Measurements from ENCODE around the gene KLHL14. TPM values are rescaled to one million over a fixed set of nuclear protein-coding genes. Genes with fewer than 3 reads are reported as not detected.

The KLHL14 gene, protein sequence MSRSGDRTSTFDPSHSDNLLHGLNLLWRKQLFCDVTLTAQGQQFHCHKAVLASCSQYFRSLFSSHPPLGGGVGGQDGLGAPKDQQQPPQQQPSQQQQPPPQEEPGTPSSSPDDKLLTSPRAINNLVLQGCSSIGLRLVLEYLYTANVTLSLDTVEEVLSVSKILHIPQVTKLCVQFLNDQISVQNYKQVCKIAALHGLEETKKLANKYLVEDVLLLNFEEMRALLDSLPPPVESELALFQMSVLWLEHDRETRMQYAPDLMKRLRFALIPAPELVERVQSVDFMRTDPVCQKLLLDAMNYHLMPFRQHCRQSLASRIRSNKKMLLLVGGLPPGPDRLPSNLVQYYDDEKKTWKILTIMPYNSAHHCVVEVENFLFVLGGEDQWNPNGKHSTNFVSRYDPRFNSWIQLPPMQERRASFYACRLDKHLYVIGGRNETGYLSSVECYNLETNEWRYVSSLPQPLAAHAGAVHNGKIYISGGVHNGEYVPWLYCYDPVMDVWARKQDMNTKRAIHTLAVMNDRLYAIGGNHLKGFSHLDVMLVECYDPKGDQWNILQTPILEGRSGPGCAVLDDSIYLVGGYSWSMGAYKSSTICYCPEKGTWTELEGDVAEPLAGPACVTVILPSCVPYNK
- total RNA-seq (2021; fragmentation: NEBNext Ultra II Directional; extraction: Animal tissue kit (Norgen Biotek cat#: 25700)), result not detected
- long read RNA-seq, result 0 reads

DNA sequence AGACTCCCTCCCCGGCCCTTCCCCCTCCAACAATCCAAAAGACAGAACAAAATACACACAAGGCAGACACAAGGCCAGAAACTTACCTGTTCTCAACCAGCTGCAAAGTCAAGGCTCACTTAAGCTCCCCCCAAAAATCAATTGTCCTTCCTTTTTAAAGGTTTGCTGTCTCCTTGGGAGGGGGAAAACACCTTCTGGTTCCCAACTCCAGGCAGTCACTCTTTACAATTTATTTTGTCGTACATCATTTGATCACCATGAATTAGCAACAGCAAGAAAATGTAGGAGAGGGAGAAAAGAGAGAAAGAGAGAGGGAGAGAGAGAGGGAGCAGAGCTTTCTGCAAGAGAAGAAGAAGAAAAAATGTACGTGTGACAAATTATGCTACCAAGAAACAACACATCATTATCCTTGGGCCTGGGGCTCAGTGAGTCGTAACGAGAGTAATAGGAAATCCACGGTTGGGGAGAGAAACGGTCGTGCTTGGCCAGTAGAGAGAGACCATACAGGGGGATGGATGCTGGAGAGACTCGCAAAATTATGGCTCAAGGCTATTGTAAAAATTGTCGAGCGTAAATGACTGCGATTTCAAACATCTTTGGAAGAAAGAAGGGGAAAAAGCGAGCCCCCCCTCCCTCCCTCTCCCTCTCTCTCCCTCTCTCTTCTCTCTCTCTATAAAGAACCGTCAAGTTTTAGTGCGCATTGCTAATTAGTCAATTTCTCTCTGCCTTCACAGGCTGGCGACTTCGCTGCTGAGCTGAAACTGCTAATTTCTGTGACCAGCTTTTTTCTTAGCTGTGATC is at the start of gene KLHL14:
KLHL14 (minus strand) TSS at position 443 of the 801 bp plus-strand sequence. CDS start 2,432 bp downstream, outside the sequence.
- TF ChIP-seq, protein P1, sequence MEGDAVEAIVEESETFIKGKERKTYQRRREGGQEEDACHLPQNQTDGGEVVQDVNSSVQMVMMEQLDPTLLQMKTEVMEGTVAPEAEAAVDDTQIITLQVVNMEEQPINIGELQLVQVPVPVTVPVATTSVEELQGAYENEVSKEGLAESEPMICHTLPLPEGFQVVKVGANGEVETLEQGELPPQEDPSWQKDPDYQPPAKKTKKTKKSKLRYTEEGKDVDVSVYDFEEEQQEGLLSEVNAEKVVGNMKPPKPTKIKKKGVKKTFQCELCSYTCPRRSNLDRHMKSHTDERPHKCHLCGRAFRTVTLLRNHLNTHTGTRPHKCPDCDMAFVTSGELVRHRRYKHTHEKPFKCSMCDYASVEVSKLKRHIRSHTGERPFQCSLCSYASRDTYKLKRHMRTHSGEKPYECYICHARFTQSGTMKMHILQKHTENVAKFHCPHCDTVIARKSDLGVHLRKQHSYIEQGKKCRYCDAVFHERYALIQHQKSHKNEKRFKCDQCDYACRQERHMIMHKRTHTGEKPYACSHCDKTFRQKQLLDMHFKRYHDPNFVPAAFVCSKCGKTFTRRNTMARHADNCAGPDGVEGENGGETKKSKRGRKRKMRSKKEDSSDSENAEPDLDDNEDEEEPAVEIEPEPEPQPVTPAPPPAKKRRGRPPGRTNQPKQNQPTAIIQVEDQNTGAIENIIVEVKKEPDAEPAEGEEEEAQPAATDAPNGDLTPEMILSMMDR (IDR thresholded peaks at IDR 0.05), result no peak
- no peak for DNase-seq
- H3K27me3 Mint-ChIP-seq (ENCODE audit: insufficient read depth), result peaks cover 4% of the 10 kb centered on the region
- no peaks in the 10 kb centered on the region for H3K4me1 Mint-ChIP-seq (ENCODE audit: low read depth)
- no peaks in the 10 kb centered on the region for H3K36me3 Mint-ChIP-seq (ENCODE audit: low read depth)
- H3K4me3 Mint-ChIP-seq, result no peak within 1 kb of the TSS
- peaks cover 19% of the 10 kb centered on the region for H3K9me3 Mint-ChIP-seq
- no peak within 1 kb of the TSS for H3K27ac Mint-ChIP-seq

DNA sequence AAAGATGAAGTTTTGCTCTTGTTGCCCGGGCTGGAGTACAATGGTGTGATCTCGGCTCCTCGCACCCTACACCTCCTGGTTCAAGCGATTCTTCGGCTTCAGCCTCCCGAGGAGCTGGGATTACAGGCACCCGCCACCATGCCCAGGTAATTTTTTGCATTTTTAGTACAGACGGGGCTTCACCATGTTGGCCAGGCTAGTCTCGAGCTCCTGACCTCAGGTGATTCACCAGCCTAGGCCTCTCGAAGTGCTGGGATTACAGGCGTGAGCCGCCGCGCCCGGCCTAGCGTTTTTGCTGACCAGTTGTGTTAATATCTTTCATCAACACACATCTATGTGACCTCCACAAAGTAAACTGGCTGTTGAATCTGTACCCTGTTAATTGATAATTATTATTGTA is 49.4 kb upstream of the KLHL14 start:
- H3K4me3 Mint-ChIP-seq, result no peak overlapping the region
- TF ChIP-seq, protein P1 (IDR thresholded peaks at IDR 0.05), result no peak
- H3K4me1 Mint-ChIP-seq (ENCODE audit: low read depth), result no peaks in the 10 kb centered on the region
- DNase-seq, result no peak
- no peak overlapping the region for H3K27ac Mint-ChIP-seq
- H3K9me3 Mint-ChIP-seq, result peaks cover 34% of the 10 kb centered on the region
- H3K36me3 Mint-ChIP-seq (ENCODE audit: low read depth), result no peaks in the 10 kb centered on the region
- no peaks in the 10 kb centered on the region for H3K27me3 Mint-ChIP-seq (ENCODE audit: insufficient read depth)

DNA sequence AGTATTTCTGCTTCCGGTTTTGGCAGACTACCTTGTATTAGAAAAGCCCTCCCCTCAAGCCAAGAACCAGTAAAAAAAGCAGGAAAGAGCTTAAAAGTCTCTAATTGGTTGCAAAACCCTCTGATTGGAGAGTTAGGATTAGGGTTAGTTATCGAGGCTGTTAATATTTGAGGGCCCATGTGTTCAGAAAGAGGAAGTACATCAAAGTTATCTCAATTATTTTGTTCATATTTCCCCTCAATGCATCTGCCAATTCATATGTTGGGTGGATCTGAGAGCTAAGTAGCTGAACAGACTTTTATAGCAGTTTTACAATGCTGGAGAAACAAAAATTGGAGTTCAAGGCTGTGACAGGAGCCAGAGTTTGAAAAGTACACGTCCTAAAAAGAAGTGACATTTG is 43.1 kb upstream of the KLHL14 start:
- H3K9me3 Mint-ChIP-seq, result peaks cover 19% of the 10 kb centered on the region
- H3K4me1 Mint-ChIP-seq (ENCODE audit: low read depth), result no peaks in the 10 kb centered on the region
- no peaks in the 10 kb centered on the region; the same call in 1 of the 2 replicates for H3K36me3 Mint-ChIP-seq (ENCODE audit: low read depth)
- TF ChIP-seq, protein P1 (IDR thresholded peaks at IDR 0.05), result no peak
- no peak overlapping the region for H3K4me3 Mint-ChIP-seq
- DNase-seq, result no peak
- H3K27me3 Mint-ChIP-seq (ENCODE audit: insufficient read depth), result no peaks in the 10 kb centered on the region; the same call in 1 of the 2 replicates
- no peak overlapping the region for H3K27ac Mint-ChIP-seq

DNA sequence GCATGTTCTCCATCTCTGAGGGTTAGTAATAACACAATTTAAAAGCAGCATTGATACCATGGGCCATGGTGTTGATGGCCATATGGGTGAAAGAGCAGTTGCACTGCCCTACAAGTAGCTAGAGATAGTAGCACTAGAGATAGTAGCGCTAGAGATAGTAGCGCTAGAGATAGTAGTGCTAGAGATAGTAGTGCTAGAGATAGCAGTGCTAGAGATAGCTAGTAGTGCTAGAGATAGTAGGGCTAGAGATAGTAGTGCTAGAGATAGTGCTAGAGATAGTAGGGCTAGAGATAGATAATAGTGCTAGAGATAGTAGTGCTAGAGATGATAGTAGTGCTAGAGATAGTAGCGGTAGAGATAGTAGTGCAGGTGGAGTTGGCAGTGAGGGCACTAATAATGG is 39.5 kb upstream of the KLHL14 start:
- Mint-ChIP-seq H3K27me3 (ENCODE audit: insufficient read depth) (no peaks in the 10 kb centered on the region; the same call in 1 of the 2 replicates), H3K27ac (no peak overlapping the region), H3K4me3 (no peak overlapping the region), H3K4me1 (ENCODE audit: low read depth) (no peaks in the 10 kb centered on the region), H3K36me3 (ENCODE audit: low read depth) (no peaks in the 10 kb centered on the region; the same call in 1 of the 2 replicates), H3K9me3 (peaks cover 45% of the 10 kb centered on the region)
- no peak for DNase-seq
- TF ChIP-seq, protein P1 (IDR thresholded peaks at IDR 0.05), result no peak

DNA sequence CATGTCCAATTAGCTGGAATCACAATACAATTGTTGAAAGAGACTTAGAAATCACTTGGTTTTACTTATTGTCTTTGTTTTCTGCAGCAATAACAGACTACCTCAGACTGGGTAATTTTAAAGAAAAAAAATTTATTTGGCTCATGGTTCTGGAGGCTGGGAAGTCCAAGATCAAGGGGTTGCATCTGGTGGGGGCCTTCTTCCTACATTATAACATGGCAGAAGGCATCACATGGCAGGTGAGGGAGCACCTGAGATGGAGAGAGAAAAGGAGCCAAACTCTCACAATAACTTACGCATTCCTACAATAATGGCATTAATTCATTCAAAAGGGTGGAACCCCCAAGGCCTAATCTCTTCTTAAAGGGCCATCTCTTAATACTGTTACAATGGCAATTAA is 37.5 kb upstream of the KLHL14 start:
- no peak overlapping the region for H3K4me3 Mint-ChIP-seq
- H3K4me1 Mint-ChIP-seq (ENCODE audit: low read depth), result no peaks in the 10 kb centered on the region
- no peak for DNase-seq
- TF ChIP-seq, protein P1 (IDR thresholded peaks at IDR 0.05), result no peak
- no peaks in the 10 kb centered on the region for H3K27me3 Mint-ChIP-seq (ENCODE audit: insufficient read depth)
- peaks cover 40% of the 10 kb centered on the region for H3K9me3 Mint-ChIP-seq
- H3K27ac Mint-ChIP-seq, result no peak overlapping the region
- no peaks in the 10 kb centered on the region; the same call in 1 of the 2 replicates for H3K36me3 Mint-ChIP-seq (ENCODE audit: low read depth)

Data from HFFc6 (cell line).